Endothelial cell of hepatic sinusoid (primary cell): ENCODE results near the gene GRM7.

Experiments used
- in situ Hi-C: cut with HindIII; loops from 2 replicates; pipeline ENCODE4 v1.10.0; 2017; ENCODE audit warnings: low sequenced_read_pairs

GRM7 gene

DNA sequence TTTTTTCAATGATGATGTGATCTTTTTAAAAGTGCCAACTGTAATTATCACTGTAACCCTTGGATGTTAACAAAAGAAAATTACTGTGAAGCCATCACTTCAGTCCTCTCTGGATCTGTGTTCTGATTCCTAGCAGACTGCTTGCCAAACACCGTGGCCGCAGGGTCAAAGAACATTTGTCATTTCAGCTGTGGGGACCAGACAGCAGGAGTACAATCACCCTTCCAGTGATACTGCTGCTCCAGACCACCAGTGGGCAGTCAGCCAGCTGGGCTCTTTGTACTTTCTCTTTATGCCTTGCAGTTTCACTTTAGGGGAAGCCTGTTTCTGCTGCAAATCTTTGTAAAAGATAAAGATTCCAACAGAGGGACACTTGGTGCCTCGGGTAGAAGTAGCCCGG is 770.0 kb downstream of the GRM7 start:
- in situ Hi-C loops = no loop called here

DNA sequence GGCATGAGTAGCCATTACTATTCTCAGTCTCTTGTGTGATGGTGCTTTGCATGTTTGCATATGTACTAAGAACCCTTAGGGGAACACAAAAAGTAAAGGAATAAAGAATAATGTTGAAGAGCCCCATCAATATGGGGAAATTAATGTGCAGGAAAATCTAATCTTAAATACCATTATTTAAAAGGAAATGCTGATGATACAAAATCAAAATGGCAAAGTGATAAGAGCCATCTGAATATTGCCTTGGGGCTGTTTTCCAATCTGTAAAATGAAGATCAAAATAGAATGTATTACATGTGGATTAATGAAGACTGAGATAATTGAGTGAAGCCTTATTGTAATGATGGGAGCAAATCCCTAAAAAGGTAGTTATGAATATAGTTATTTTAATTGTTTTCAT is 771.4 kb downstream of the GRM7 start:
- in situ Hi-C loops = no loop called here

DNA sequence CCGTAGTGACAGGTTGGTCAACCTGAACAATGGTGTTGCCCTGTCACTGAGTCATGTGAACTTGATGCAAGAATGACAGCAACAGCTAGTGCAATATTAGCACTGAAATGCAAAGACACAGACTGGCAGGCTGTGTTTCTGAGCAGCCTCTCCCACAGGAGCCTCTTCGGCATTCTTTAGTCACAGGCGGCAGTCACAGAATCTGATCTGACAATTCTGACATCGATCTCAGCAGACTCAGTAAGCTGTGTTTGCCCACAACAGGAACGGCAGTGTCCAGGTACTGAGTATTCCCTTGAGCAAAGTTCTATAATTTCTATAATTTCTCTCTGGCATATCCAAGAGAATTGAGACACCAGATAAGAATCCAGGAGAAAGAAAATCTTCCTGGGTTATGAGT is 776.8 kb downstream of the GRM7 start:
- in situ Hi-C loops = no loop called here

DNA sequence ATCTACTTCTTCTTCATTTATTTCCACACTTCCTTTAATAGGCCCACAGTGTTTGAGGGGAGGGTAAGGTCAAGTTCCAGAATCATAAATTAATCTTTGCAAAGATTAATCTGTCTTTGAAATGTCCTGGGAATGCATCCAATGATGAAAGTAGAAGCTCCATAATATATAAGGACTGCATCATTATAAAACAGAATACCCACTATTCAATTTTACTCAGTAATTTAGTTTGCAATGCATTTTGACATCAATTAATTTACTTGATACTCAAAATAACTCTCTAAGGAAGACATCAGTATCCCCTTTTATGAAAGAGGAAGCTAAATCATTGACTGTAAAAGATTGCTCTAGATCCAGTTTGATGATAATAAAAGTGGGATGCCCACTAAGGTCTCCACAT is 777.2 kb downstream of the GRM7 start:
- in situ Hi-C loops = no loop called here

DNA sequence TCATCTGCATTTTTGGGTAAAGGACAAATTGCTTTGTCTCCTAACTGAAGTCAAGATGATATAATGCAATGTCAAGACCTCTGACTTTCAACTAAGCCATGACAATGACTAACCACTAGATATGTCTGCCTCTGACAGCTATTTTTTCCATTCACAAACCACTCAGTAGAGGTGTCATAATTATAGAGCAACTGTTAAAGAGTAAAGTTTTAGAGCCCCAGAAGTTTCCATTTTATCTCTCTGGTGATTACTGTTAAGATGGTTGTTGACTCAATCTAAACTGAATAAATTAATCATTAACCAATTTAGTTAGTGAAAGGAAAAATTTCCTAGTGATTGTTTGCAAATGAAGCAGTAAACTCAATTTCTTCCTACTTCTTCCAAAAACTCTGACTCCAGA is 779.9 kb downstream of the GRM7 start:
- in situ Hi-C loops = loop anchor here (10.0 kb wide), 1 partner anchor 64 kb away; no protein-coding TSS in a partner anchor

DNA sequence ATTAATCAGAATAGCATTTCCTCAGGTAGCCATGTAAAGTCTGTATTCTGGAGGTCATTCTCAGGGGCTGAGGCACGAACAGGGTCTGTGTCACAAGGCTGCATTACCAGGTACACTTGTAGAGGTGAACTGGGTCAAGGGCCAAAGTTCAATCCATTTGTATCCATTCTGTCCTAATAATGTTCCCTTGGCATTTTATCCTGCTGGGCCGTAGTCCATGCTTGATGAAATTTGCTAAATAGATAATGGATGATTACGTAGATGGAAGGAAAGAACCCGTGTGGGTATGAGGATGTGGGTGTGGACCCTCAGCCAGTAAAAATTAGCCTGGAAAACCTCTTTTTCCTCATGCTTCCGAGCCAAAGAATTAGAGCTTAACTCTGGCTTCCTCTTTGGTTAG is 785.9 kb downstream of the GRM7 start:
- in situ Hi-C loops = loop anchor here (10.0 kb wide), 1 partner anchor 58 kb away; no protein-coding TSS in a partner anchor

DNA sequence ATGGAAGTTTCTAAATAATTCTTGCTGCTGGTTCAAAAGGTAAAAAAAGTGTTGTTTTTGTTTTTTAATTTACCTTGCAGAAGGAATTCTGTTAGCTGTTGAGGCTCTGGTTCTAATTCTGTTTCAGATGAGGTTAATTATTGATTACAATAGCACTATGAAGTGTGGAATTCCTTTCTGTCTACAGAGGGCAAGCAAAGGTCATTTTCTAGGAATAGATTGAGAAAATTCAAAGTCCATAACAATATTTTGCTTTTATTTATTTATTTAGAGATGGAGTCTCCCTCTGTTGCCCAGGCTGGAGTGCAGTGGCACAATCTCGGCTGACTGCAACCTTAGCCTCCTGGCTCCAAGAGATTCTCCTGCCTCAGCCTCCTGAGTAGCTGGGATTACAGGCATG is 789.6 kb downstream of the GRM7 start:
- in situ Hi-C loops = no loop called here

DNA sequence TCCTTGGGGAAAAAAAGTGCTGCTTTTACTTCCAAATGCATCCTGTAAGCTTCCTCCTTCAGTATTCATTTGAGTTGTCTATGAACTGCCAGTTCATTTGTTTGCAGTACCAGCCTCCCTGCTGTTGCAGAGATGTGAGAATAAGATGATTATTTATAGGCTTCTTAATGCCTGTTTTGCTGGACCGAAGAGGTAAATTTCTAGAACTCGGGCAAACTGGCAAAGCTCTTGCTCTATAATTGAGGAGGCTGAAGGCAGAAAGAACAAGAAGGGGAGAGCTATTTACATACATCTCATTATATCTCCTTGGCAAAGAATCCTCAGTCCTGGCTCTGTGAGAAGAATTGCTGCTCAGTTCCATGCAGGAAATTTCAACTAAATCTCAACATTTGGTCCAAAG is 790.4 kb downstream of the GRM7 start:
- in situ Hi-C loops = no loop called here

DNA sequence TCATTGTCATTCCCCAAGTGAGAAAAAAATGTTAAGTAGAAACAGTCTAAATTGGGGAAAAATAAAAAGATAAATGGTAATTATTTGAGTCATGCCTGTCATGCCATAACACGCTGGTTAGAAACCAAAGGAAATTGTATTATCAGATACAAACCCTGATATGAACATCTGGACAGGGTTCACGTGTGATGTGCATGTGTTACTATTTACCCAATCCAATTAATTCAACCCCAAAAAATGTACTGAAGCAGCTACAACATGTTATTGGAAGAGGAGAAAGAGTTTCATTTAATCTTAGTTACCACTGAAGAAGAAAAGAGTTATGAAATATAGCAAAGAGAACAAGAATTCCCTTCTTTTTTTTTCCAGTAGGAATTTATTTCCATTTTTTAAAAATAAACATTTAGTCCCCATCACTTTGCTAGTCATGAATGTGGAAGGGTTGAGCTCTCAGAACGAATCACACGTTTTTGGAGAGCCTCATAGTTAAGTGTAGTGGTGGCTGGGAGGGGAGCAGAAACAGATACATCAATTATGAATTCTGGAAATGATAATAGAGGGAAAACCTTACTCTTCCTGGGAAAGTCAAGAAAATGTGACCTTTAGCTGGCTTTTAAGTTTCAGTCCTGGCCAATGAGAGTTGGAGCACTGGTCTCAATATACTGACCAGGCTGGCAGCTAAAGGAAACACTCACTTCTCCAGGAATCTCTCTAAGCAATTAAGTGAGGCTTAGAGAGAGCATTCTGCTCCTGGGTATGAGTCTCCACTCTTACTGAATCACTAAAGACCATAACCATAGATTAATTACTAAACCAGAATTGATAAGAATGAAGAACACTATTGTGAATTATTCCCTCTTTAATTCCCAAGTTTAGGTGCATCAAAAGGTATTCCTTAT is 796.5 kb downstream of the GRM7 start:
- in situ Hi-C loops = no loop called here

DNA sequence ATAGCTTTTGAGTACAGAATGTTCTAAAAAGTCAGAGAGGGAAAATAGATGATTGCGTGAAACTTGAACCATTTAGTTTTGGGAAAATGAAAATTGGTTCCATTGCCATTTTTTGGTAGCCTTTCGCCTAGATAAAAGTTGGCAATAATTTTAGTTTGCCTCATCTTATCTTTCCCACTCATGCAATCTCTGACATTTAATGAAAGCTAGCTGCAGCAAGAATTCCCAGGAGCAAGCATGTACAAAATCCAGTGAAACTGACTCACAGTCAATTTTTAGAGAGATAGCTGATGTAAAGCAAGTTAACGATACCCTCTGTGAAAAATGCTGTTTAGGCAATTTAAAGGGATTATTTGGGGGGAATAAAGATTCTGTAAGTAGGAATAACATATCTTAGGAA is 797.4 kb downstream of the GRM7 start:
- in situ Hi-C loops = no loop called here

DNA sequence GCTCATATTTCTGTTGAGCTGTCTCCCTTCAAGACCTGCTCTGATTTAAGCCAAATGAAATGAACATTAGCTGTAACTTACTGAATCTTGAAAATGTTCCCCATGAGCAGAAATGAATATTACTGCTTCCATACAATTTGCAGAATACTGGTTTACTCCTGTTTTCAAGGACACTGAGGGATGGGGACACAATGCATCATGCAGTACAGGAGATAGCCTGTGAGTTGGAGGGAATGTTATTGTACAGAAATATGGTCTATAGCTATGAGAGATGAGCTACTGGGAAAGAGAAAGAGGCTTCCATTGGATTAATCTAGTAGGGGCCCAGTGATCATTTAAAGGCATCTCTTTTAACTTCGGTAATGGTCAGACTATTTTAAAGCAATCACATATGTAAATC is 798.2 kb downstream of the GRM7 start:
- in situ Hi-C loops = no loop called here

DNA sequence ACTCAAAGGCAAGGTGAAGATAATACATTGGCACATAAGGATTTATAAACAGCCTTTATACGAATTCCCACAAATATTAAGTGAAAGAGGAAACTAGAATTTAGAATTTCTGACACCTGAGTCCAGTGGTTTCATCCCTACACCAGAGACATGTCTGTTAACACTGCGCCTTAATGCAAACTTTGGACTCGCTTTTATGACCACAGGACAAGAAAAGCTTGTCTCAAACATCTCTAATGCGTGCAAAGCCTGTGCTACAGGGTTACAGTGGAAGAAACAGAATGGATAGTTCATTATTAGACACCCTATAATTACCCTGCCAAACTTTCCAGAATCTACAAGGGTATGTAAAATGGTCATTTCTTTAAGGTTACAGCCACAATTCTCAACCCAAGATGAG is 802.9 kb downstream of the GRM7 start:
- in situ Hi-C loops = no loop called here

DNA sequence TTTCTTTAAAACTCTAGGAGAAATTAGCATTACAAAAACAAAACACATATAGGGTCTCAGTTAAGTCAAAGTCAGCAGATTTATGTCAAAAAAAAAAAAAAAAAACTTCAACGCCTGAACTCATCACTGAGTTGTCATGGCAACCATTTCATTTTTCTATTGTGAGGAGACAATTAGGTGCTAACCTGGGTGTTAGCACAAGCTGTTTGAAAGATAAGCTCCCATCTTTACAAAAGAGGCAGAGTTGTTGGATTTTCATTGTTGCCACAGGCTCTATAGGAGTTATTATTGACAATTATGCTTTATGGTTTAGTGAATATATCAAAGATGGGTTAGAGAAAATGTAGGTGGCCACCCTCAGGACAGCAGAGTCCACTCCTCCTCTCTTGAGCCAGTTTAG is 806.9 kb downstream of the GRM7 start:
- in situ Hi-C loops = no loop called here

DNA sequence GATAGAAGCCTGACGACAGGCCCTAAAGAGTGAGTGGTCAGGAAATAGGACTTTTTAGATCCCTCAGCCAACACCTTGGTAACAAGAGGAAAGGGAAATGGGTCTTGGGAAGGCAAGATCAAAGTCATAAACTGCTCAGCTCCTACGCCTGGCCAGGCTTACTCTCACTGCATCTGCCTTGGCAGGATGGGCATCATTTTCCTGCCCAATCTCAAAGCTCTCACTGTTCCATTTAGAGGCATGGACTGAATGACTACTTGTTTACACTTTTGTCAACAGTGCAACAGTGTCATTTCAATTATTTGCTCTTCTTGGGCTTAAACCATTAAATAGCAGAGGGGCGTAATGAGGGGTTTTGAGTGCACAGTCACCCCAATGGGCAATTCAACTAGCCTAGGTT is 808.7 kb downstream of the GRM7 start:
- in situ Hi-C loops = no loop called here

DNA sequence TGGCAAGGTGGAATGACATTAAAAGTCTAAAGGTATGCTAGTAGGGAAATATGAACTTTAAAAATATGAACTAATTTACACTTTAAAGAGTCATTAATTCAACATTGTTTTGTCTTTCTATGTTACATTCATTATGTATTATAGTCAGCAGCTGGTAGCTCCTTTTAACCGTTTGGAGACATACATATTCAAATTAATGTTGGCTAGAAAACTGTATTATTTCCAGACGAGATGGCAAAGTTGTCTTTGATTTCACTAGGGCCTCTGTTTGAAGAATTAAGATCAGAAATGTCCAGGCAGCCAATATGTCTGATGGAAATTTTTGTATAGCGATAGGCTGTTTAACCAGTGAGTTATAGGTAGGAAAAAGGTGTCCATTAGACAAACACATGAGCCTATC is 817.6 kb downstream of the GRM7 start:
- in situ Hi-C loops = no loop called here

DNA sequence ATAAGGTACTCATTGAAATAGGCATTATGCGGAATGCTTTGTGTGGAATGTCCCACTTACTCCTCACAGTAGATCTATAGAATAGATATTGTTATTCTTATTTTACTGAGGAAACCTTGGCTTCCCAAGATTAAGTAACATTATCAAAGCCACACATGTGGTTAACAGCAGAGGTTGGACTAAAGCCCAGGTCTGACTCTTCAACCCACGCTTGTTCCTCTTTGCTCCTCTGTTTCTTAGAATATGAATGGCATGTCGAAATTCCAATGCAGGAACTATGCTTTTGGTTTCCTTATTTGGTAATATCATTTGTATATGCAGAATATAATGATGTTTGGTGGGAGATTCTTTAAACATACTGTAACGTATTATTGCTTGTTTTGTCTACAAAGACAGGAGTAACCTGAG is 821.9 kb downstream of the GRM7 start:
- in situ Hi-C loops = no loop called here

DNA sequence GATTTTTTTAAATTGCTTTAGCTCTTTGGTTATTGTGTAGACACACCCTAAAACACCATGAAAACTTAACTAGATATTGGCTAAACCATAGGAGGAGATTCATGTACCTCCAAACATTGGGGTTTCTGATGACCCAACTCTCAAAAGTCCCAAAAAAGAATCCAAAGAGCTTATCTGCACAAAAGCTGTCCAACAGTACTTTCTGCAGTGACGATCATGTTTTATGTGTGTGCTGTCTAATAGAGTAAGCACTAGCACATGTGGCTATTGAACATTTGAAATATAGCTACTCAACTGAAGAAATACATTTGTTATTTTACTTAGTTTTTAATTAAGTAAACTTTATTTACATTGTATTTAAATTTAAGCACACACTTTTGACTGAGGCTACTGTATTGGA is 822.5 kb downstream of the GRM7 start:
- in situ Hi-C loops = no loop called here

DNA sequence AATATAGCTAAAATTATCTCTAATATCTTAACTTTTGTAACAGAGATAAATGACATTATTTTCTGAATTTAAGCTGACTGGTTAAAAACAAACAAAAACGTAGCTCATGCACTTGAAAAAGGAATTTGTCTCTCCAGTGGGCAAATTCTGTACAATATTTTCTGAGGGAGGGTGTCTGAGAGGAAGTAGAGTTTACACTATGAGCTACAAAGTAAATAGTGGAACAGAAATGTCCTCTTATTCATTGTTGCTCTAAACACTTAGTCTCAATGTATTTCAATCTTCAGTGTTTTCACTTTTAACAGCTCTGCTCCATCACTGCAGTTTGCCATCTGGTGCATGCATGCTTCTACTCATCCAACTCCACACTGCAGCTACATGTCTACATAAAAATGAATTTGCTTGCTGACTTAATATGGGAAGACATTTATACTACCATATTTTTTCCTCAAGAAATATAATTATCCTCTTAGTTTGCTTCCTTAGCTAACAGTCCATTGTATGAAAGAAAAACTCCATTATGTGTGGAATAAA is 823.3 kb downstream of the GRM7 start:
- in situ Hi-C loops = no loop called here

DNA sequence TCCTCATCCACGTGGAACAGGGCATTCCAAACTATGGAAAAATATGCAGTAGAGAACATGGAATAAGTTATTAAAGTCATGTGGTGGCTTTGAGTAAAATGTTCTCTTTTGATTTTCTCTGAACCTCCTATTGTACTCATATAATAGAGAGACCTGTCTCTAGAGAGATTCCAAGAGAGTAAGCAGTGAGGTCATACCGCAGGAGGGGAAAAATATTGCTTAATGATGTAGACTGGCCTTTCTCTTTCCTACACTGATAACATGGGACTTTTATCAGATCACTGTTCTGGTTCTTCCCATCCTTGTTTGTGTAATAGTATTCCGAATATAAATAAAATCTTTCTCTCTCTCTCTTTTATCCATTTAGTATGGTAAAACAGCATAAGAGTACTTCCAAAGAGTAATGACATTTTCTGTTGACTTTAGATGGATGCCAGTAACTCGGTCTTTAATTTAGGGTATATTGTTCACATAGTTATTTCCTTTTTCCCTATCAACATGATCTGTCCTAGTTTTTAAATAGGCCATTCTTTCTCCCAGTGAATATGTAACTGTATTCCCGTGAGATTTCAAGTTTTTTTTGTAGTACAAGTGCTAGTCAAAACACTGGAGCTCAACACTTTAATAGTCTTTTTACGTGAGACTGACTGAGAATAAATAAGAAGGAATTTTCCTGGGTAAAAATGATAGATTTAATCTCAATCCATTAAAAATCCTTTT is 826.7 kb downstream of the GRM7 start:
- in situ Hi-C loops = no loop called here

DNA sequence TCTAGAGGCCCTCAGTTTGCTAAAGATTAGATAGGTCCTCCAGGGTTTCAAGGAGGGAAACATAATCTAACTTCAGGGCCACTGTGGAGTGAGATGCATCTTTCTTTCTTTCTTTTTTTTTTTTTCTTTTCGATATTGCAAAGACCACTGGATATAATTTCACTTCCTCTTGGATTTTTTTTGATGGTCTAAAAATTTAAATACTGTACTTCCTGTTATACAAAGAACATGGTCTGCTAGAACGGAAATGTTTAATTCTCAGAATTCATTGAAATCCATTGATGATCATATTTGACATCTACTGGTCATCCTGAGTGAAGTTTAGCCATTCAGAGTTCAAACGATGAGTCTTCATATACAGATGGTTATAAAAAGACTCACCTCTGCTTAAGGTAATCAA is 832.0 kb downstream of the GRM7 start:
- in situ Hi-C loops = no loop called here

DNA sequence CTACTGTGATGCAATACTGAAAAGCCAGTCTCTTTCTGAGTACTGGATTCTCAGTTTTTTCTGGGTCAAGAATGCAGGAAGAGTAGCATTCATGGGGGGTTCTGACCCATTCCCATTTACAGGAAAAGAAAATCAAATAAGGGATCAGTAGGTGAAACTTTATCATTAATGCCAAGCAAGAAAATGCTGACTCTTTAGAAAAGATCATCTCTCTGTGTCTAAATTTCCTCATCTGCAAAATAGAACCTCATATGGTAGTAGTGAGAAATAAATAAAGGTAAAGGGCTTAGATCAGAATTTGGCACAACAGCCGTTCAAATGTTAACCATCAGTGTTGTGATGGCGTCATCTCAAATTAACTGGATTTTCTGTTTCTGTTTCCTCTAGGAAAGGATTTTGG is 833.1 kb downstream of the GRM7 start:
- in situ Hi-C loops = no loop called here

DNA sequence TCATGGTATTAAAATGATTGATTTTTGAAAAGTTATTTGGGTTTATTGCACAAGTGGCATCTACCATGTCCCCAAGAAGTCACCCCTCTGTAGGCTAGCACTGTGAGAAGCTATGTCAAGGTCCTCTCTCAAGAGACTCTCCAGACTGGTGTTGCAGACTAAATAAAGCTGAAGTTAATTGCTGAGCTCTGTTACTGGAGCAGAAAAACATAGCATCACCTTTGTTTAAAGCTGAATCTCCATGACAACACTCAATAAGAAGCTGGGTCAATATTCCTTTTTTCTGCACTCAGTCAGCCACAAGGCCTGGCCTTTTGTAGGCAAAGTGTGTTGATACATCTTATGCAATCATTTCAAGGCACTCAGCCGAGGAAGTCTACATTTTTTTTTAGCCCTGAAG is 834.1 kb downstream of the GRM7 start:
- in situ Hi-C loops = no loop called here
